ENCODE data around the gene INAVA.

The INAVA gene

DNA sequence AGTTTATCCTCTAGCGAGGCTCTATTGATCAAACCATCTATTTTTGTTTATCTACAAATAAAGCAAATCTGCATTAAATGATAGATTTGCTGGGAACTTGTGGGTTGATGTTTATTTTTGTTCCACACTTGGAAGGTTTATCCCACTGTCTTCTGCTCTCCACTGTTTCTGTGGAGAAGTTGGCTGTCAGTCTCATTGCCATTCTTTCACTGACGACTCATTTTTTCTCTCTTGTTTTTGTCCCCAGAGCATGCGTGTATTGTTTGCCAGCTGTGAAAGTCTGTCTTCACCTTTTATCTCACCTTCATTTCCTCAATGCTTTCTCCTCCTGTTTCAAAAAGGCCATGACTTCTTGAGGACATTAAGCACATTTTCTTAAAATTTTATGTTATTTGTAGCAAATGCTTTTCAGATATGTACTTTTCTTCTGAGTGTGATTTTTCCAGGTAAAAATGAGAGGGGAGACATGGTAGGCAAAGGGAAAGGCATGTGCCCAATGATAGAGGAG is 52.4 kb downstream of the INAVA start:
- H3K9me3 ChIP-seq (ENCODE audit: control insufficient read depth, low read length) = peaks cover 31% of the 10 kb centered on the region
- H2BK120ac ChIP-seq (ENCODE audit: low read depth, low read length) = no peak overlapping the region
- H3K4ac ChIP-seq (ENCODE audit: low read depth in 1 of 2, low read length in 2 of 2) = no peak overlapping the region
- 100% methylated on average over 2 of the region's 3 CpGs for WGBS
- no peak overlapping the region for H2AFZ ChIP-seq (ENCODE audit: low read depth, low read length)
- no peak overlapping the region for H3K4me3 ChIP-seq (ENCODE audit: insufficient read depth in 1 of 2, low read depth in 1 of 2, low read length in 2 of 2)
- no peak overlapping the region for H2BK12ac ChIP-seq (ENCODE audit: low read length in 2 of 2)
- H2BK5ac ChIP-seq (ENCODE audit: low read depth, low read length, poor library complexity, severe bottlenecking) = no peak overlapping the region
- H3K14ac ChIP-seq (ENCODE audit: low read length in 2 of 2) = no peak overlapping the region
- no peaks in the 10 kb centered on the region for H3K36me3 ChIP-seq (ENCODE audit: control insufficient read depth in 1 of 2, insufficient read depth in 2 of 2, low read depth in 1 of 2, low read length in 2 of 2)
- no peak overlapping the region for H4K91ac ChIP-seq (ENCODE audit: low read length)
- H3K4me2 ChIP-seq (ENCODE audit: low read length, poor library complexity, severe bottlenecking) = no peak overlapping the region
- no peak overlapping the region for H3K18ac ChIP-seq (ENCODE audit: low read depth in 1 of 2, low read length in 2 of 2)
- H3K4me1 ChIP-seq (ENCODE audit: control insufficient read depth, insufficient read depth, low read depth, low read length) = no peaks in the 10 kb centered on the region
- no peak for DNase-seq
- peaks cover 0 to 12% of the 10 kb centered on the region in 2 experiments for H3K27me3 ChIP-seq (ENCODE audit: control insufficient read depth in 1 of 2, insufficient read depth in 1 of 2, low read length in 2 of 2)
- H3K23ac ChIP-seq (ENCODE audit: low read length in 2 of 2) = no peak overlapping the region
- H3K27ac ChIP-seq (ENCODE audit: low read length, poor library complexity, severe bottlenecking) = no peak overlapping the region
- H3K79me1 ChIP-seq (replicated peaks; ENCODE audit: low read length, poor library complexity, severe bottlenecking) = no peaks in the 10 kb centered on the region
- H2BK15ac ChIP-seq (ENCODE audit: low read depth, poor library complexity, severe bottlenecking) = no peak overlapping the region
- H4K8ac ChIP-seq (ENCODE audit: low read length) = no peak overlapping the region
- no peak overlapping the region for H2AK5ac ChIP-seq (ENCODE audit: low read length, severe bottlenecking)
- H3K9ac ChIP-seq (ENCODE audit: low read length) = no peak overlapping the region

GRCh38 chr1:200949626-200950025 is 54.9 kb downstream of the INAVA start:
- Histone ChIP-seq H3K14ac (ENCODE audit: low read length in 2 of 2) (no peak overlapping the region), H3K27me3 (ENCODE audit: control insufficient read depth in 1 of 2, insufficient read depth in 1 of 2, low read length in 2 of 2) (peaks cover 0 to 22% of the 10 kb centered on the region in 2 experiments), H3K27ac (ENCODE audit: low read length, poor library complexity, severe bottlenecking) (no peak overlapping the region)

DNA sequence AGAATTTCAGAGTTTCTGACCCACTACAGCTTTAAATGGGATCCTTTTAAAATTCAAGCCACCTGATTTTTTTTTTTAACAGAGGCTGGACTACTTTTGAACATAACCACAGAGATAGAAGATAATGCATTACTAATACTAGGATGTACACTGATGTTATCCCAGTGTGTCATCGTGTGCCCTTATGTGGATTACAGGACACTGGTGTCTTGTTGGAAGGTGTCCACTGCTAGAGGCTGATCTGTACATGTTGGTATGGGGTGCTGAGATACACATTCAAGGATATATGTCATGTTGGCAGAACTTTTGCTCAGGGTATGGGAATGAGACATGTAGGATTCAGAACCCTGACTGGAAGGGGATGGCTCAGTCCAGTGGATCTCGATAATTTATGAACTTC is 56.3 kb downstream of the INAVA start:
- WGBS = 90% methylated on average over 2 of the region's 2 CpGs
- no peak for DNase-seq

More at GRCh38 chr1:200949626-200950025, 54.9 kb downstream of the INAVA start:
- no peak overlapping the region for H2BK12ac ChIP-seq (ENCODE audit: low read length in 2 of 2)
- no peak overlapping the region for H2AFZ ChIP-seq (ENCODE audit: low read depth, low read length)
- H2BK120ac ChIP-seq (ENCODE audit: low read depth, low read length) = no peak overlapping the region
- no peaks in the 10 kb centered on the region for H3K79me1 ChIP-seq (replicated peaks; ENCODE audit: low read length, poor library complexity, severe bottlenecking)
- H3K4me1 ChIP-seq (ENCODE audit: control insufficient read depth, insufficient read depth, low read depth, low read length) = no peaks in the 10 kb centered on the region
- no peak overlapping the region for H2AK5ac ChIP-seq (ENCODE audit: low read length, severe bottlenecking)
- H3K4ac ChIP-seq (ENCODE audit: low read depth in 1 of 2, low read length in 2 of 2) = no peak overlapping the region
- H3K9ac ChIP-seq (ENCODE audit: low read length) = no peak overlapping the region
- H3K23ac ChIP-seq (ENCODE audit: low read length in 2 of 2) = no peak overlapping the region
- H3K4me3 ChIP-seq (ENCODE audit: insufficient read depth in 1 of 2, low read depth in 1 of 2, low read length in 2 of 2) = peak overlapping the region in 1 of 2 experiments; percentile 7
- no peak overlapping the region for H4K8ac ChIP-seq (ENCODE audit: low read length)
- peaks cover 21% of the 10 kb centered on the region for H3K9me3 ChIP-seq (ENCODE audit: control insufficient read depth, low read length)
- H3K36me3 ChIP-seq (ENCODE audit: control insufficient read depth in 1 of 2, insufficient read depth in 2 of 2, low read depth in 1 of 2, low read length in 2 of 2) = no peaks in the 10 kb centered on the region
- WGBS = 89% methylated on average over 6 of the region's 8 CpGs
- no peak for DNase-seq
- H3K4me2 ChIP-seq (ENCODE audit: low read length, poor library complexity, severe bottlenecking) = no peak overlapping the region
- H2BK15ac ChIP-seq (ENCODE audit: low read depth, poor library complexity, severe bottlenecking) = no peak overlapping the region
- H2BK5ac ChIP-seq (ENCODE audit: low read depth, low read length, poor library complexity, severe bottlenecking) = no peak overlapping the region
- no peak overlapping the region for H4K91ac ChIP-seq (ENCODE audit: low read length)
- H3K18ac ChIP-seq (ENCODE audit: low read depth in 1 of 2, low read length in 2 of 2) = no peak overlapping the region

DNA sequence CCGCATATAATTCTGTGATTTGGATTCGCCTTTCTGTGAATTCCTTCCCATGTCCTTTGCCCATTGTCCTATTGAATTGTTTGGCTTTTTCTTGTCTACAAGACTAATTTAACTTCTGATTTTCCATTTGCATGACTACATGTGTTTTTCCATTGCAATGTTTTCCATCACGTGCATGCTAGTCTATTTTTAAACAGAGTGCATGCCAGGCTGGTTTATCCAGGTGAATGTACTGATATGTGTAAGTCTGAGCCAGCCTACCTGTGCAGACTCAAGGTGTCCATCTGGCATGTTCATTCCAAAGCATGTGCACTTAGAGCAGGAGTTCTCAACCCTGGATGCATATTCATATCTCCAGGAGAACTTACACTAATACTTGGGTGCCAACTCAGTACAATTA is 59.7 kb downstream of the INAVA start:
- H3K27ac ChIP-seq (ENCODE audit: low read length, poor library complexity, severe bottlenecking) = no peak overlapping the region
- no peak overlapping the region for H3K14ac ChIP-seq (ENCODE audit: low read length in 2 of 2)
- H2BK120ac ChIP-seq (ENCODE audit: low read depth, low read length) = no peak overlapping the region
- no peak overlapping the region for H2AK5ac ChIP-seq (ENCODE audit: low read length, severe bottlenecking)
- no peak overlapping the region for H3K23ac ChIP-seq (ENCODE audit: low read length in 2 of 2)
- H2AFZ ChIP-seq (ENCODE audit: low read depth, low read length) = no peak overlapping the region
- WGBS = 97% methylated on average over 3 of the region's 3 CpGs
- no peak overlapping the region for H4K91ac ChIP-seq (ENCODE audit: low read length)
- no peak overlapping the region for H2BK12ac ChIP-seq (ENCODE audit: low read length in 2 of 2)
- no peaks in the 10 kb centered on the region for H3K79me1 ChIP-seq (replicated peaks; ENCODE audit: low read length, poor library complexity, severe bottlenecking)
- no peak overlapping the region for H3K4me3 ChIP-seq (ENCODE audit: insufficient read depth in 1 of 2, low read depth in 1 of 2, low read length in 2 of 2)
- no peak for DNase-seq
- peaks cover 0 to 50% of the 10 kb centered on the region in 2 experiments for H3K27me3 ChIP-seq (ENCODE audit: control insufficient read depth in 1 of 2, insufficient read depth in 1 of 2, low read length in 2 of 2)
- H3K9ac ChIP-seq (ENCODE audit: low read length) = no peak overlapping the region
- H3K4ac ChIP-seq (ENCODE audit: low read depth in 1 of 2, low read length in 2 of 2) = no peak overlapping the region
- H3K18ac ChIP-seq (ENCODE audit: low read depth in 1 of 2, low read length in 2 of 2) = no peak overlapping the region
- no peaks in the 10 kb centered on the region for H3K36me3 ChIP-seq (ENCODE audit: control insufficient read depth in 1 of 2, insufficient read depth in 2 of 2, low read depth in 1 of 2, low read length in 2 of 2)
- no peaks in the 10 kb centered on the region for H3K9me3 ChIP-seq (ENCODE audit: control insufficient read depth, low read length)
- H4K8ac ChIP-seq (ENCODE audit: low read length) = no peak overlapping the region
- no peak overlapping the region for H3K4me2 ChIP-seq (ENCODE audit: low read length, poor library complexity, severe bottlenecking)
- H2BK5ac ChIP-seq (ENCODE audit: low read depth, low read length, poor library complexity, severe bottlenecking) = no peak overlapping the region
- no peak overlapping the region for H2BK15ac ChIP-seq (ENCODE audit: low read depth, poor library complexity, severe bottlenecking)
- no peaks in the 10 kb centered on the region for H3K4me1 ChIP-seq (ENCODE audit: control insufficient read depth, insufficient read depth, low read depth, low read length)

More for the DNA sequence above, 56.3 kb downstream of the INAVA start:
- H3K9ac ChIP-seq (ENCODE audit: low read length) = no peak overlapping the region
- H3K18ac ChIP-seq (ENCODE audit: low read depth in 1 of 2, low read length in 2 of 2) = no peak overlapping the region
- H2BK15ac ChIP-seq (ENCODE audit: low read depth, poor library complexity, severe bottlenecking) = no peak overlapping the region
- no peak overlapping the region for H4K91ac ChIP-seq (ENCODE audit: low read length)
- no peak overlapping the region for H3K4me3 ChIP-seq (ENCODE audit: insufficient read depth in 1 of 2, low read depth in 1 of 2, low read length in 2 of 2)
- H2AFZ ChIP-seq (ENCODE audit: low read depth, low read length) = no peak overlapping the region
- H3K79me1 ChIP-seq (replicated peaks; ENCODE audit: low read length, poor library complexity, severe bottlenecking) = no peaks in the 10 kb centered on the region
- no peak overlapping the region for H2AK5ac ChIP-seq (ENCODE audit: low read length, severe bottlenecking)
- H3K27me3 ChIP-seq (ENCODE audit: control insufficient read depth in 1 of 2, insufficient read depth in 1 of 2, low read length in 2 of 2) = peaks cover 0 to 24% of the 10 kb centered on the region in 2 experiments
- H2BK12ac ChIP-seq (ENCODE audit: low read length in 2 of 2) = no peak overlapping the region
- H3K4me1 ChIP-seq (ENCODE audit: control insufficient read depth, insufficient read depth, low read depth, low read length) = no peaks in the 10 kb centered on the region
- H4K8ac ChIP-seq (ENCODE audit: low read length) = no peak overlapping the region
- H3K4me2 ChIP-seq (ENCODE audit: low read length, poor library complexity, severe bottlenecking) = no peak overlapping the region
- H3K9me3 ChIP-seq (ENCODE audit: control insufficient read depth, low read length) = peaks cover 21% of the 10 kb centered on the region
- no peak overlapping the region for H2BK120ac ChIP-seq (ENCODE audit: low read depth, low read length)
- no peak overlapping the region for H3K4ac ChIP-seq (ENCODE audit: low read depth in 1 of 2, low read length in 2 of 2)
- H3K23ac ChIP-seq (ENCODE audit: low read length in 2 of 2) = no peak overlapping the region
- H3K36me3 ChIP-seq (ENCODE audit: control insufficient read depth in 1 of 2, insufficient read depth in 2 of 2, low read depth in 1 of 2, low read length in 2 of 2) = no peaks in the 10 kb centered on the region
- no peak overlapping the region for H3K14ac ChIP-seq (ENCODE audit: low read length in 2 of 2)
- H2BK5ac ChIP-seq (ENCODE audit: low read depth, low read length, poor library complexity, severe bottlenecking) = no peak overlapping the region
- H3K27ac ChIP-seq (ENCODE audit: low read length, poor library complexity, severe bottlenecking) = no peak overlapping the region
